ENCODE measurements around the gene AGAP3.

AGAP3 gene

GRCh38 chr7:151080067-151080521 is 6.2 kb upstream of the AGAP3 start:
- H3K4me3 ChIP-seq (ENCODE audit: low read depth, low read length) = peak overlapping the region; percentile 90
- peak; percentile 43 for DNase-seq (ENCODE audit: low read depth)
- TF ChIP-seq CTCF (conservative IDR thresholded peaks at IDR 0.05; ENCODE audit: low read depth, low read length) = no peak

GRCh38 chr7:151080522-151081169 is 5.6 kb upstream of the AGAP3 start, which contains the start of gene FASTK:
FASTK (minus strand) TSS chr7:151080809; CDS start chr7:151080766, 43 bp downstream.
- DNase-seq (ENCODE audit: low read depth) = peak; percentile 92
- peak within 1 kb of the TSS; percentile 90 for H3K4me3 ChIP-seq (ENCODE audit: low read depth, low read length)
- TF ChIP-seq CTCF (conservative IDR thresholded peaks at IDR 0.05; ENCODE audit: low read depth, low read length) = no peak

GRCh38 chr7:151081170-151082101 is 4.8 kb upstream of the AGAP3 start:
- no peak for TF ChIP-seq CTCF (conservative IDR thresholded peaks at IDR 0.05; ENCODE audit: low read depth, low read length)
- DNase-seq (ENCODE audit: low read depth) = peak; percentile 24
- H3K4me3 ChIP-seq (ENCODE audit: low read depth, low read length) = peak overlapping the region; percentile 52

GRCh38 chr7:151082141-151083070 is 3.9 kb upstream of the AGAP3 start:
- peak overlapping the region; percentile 77 for H3K4me3 ChIP-seq (ENCODE audit: low read depth, low read length)
- no peak for DNase-seq (ENCODE audit: low read depth)
- no peak for TF ChIP-seq CTCF (conservative IDR thresholded peaks at IDR 0.05; ENCODE audit: low read depth, low read length)

- H3K4me3 ChIP-seq (ENCODE audit: low read depth, low read length) = peak within 1 kb of the TSS; percentile 77
- no peak for TF ChIP-seq CTCF (conservative IDR thresholded peaks at IDR 0.05; ENCODE audit: low read depth, low read length)
- DNase-seq (ENCODE audit: low read depth) = peak; percentile 55
Measured at GRCh38 chr7:151083071-151083823, 3.0 kb upstream of the AGAP3 start, which contains the start of gene TMUB1. TMUB1 (minus strand) TSS chr7:151083493; CDS start chr7:151082563, 930 bp downstream.

- DNase-seq (ENCODE audit: low read depth) = no peak
- TF ChIP-seq CTCF (conservative IDR thresholded peaks at IDR 0.05; ENCODE audit: low read depth, low read length) = no peak
- H3K4me3 ChIP-seq (ENCODE audit: low read depth, low read length) = peak overlapping the region; percentile 77
Measured at GRCh38 chr7:151083824-151084160, 2.5 kb upstream of the AGAP3 start.

Measured in choroid plexus epithelial cell (primary cell).